Measurements from ENCODE around the gene PKHD1.

Gene PKHD1

GRCh38 chr6:51626391-51626790 lies 461.0 kb downstream of the PKHD1 start:
- DNase-seq (ENCODE audit: low read depth, low spot score) = no peak

- no peak for DNase-seq (ENCODE audit: low read depth, low spot score)
Observed at GRCh38 chr6:51625566-51625965, 461.8 kb downstream of the PKHD1 start.

- no peak for DNase-seq (ENCODE audit: low read depth, low spot score)
Observed at GRCh38 chr6:51620971-51621370, 466.4 kb downstream of the PKHD1 start.

DNA sequence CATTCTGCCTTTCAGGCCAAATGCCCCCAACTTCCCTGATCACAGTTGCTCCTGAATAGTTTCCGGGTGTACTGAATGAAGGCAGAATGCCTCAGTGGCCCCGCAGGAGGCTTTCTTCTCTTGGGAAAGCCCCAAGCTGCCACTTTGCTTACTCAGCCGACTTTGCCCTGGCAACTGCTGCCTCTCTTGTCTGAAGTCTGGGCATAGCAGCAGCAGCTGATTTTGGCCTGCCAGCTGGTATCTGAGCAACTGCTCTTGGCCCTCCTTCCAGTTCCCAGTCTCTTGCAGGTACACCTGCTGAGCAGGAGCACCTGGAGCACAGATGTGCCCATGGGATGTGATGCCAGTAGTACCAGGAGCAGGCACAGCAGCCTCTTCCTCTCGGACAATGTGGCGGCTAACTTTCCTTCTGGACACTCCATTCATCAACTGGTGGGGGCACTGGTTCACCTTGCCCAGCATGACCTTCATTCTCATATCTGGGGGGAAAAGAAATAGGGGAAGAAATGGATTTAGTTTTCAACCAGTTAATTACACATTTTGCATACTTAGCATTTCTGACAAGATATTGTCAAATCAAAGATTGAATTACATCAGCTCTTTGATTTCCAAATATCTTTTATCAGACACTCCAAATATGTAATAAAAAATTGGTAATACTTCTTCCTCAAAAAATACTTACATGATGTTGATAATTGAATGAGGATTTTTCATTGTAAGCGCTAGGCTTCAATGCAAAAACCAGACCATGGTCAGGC lies 468.2 kb downstream of the PKHD1 start:
- no peak for DNase-seq (ENCODE audit: low read depth, low spot score)

- DNase-seq (ENCODE audit: low read depth, low spot score) = no peak
Observed at GRCh38 chr6:51618563-51618962, 468.9 kb downstream of the PKHD1 start.

GRCh38 chr6:51617751-51618150 lies 469.7 kb downstream of the PKHD1 start:
- DNase-seq (ENCODE audit: low read depth, low spot score) = no peak

- DNase-seq (ENCODE audit: low read depth, low spot score) = no peak
Observed at GRCh38 chr6:51616243-51616642, 471.2 kb downstream of the PKHD1 start.

GRCh38 chr6:51614725-51615124 lies 472.7 kb downstream of the PKHD1 start:
- no peak for DNase-seq (ENCODE audit: low read depth, low spot score)

DNA sequence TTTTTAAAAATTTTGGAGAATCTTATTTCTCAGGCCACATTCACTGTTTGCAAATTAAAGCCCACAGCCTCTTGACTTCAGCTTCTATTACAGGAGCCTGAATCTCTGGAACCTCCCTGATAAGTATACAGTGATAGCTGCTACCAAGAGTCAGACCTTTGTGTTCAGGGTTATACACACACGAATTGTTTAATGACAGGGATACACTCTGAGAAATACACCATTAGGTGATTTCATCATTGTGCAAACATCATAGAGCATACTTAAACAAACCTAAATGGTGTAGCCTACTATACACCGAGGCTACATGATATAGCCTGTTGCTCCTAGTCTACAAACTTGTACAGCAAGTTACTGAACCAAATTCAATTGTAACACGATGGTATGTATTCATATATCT lies 473.9 kb downstream of the PKHD1 start:
- DNase-seq (ENCODE audit: low read depth, low spot score) = no peak

GRCh38 chr6:51608932-51609331 lies 478.5 kb downstream of the PKHD1 start:
- no peak for DNase-seq (ENCODE audit: low read depth, low spot score)

DNA sequence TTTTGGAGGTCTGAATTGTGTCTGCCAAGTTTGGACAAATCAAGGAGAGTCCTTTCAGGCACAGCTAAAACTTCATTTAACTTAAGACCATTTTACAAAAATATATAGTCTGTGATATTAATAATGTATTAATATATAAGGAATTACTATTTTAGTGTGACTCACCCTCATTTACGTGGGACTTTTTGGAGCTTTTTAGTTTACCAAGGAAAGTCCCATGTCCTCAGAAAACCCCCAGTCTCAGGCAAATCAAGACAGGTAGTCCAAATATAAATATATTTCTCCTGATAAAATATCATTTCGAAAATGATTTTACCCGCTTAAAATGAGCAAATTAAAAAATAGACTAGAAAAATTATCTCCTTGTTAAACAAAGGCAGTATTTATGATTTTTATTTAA lies 479.0 kb downstream of the PKHD1 start:
- no peak for DNase-seq (ENCODE audit: low read depth, low spot score)

DNA sequence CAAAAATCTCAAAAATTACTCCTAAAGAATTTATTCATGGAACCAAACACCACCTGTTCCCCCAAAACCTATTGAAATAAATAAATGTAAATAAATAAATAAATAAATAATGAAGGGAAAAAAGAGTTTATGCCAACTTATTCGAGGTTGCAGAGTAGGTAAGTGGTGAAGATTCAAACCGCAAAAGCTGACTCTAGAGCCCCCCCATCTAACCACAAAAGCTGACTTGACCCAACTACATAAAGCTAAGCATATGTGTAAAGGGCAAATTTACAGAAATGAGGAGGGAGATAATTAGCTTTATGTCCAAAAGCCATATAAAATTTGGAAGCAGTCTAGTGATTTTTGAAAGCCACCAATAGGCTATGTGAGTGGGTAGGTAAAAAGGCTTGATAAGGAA lies 486.9 kb downstream of the PKHD1 start:
- no peak for DNase-seq (ENCODE audit: low read depth, low spot score)

DNA sequence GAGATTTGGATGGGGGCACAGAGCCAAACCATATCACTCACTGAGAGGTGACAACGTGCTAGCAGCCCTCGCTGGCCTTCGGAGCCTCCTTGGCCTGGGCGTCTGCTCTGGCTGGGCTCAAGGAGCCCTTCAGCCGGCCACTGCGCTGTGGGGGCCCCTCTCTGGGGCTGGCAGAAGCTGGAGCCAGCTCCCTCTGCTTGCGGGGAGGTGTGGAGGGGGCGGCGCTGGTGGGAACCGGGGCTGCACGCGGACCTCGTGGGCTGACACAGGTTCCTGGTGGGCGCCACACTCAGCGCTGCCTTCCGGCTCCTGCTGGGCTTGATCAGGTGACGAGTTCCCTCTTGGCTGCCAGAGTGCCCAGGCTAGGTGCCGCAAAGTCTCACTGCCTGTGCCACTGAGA lies 489.2 kb downstream of the PKHD1 start:
- no peak for DNase-seq (ENCODE audit: low read depth, low spot score)

DNA sequence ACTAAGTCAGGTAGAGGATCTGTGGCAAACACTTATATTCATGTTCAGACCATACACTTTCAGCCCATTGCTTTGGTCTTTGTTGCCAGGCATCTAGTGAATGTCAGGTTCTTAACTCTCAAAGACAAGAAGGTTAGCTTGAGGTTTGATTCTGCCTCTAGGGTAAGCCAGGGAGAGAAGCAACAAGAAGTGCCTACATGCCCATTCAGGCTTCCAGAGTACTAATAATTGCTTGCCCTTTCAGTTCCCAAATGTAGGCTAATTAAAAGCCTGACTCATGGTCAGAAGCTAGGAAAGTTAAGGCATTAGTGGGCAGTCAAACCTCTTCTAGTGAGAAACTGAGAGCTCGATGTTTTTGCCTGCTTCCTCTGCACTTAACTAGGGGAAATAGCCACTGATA lies 492.4 kb downstream of the PKHD1 start:
- DNase-seq (ENCODE audit: low read depth, low spot score) = no peak

DNA sequence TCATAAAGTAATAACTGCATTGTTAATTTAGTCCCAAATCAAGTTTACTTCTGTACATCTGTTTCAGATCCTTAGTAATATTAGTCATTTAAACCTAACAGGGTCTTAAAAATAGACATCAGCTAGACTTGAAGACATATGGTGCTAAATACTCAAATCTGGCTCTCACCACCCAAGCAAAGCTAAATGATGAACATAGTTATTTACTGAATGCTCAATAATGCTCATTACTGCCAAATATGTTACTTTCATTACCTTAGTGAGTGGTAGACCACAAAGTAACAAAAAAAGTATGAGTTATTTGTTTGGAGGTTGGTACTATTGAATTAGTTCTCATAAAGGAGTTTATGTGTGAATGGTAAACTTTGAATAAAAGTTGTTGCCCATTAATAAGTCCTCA lies 502.1 kb downstream of the PKHD1 start:
- DNase-seq (ENCODE audit: low read depth, low spot score) = no peak

DNA sequence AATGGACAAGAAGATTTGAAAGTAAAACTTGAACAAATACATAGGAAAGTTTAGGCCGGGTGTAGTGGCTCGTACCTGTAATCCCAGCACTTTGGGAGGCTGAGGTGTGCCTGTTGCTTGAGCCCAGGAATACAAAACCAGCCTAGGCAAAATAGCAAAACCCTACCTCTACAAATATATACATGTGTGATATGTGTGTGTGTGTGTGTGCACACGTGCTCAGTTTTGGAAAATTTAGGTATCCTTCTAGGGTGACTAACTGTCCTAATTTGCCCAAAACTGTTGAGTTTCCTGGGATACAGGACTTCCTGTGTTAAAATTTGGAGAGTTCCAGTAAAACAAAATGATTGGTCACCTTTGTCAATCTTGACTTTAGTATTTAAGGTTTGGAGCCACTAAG lies 503.2 kb downstream of the PKHD1 start:
- no peak for DNase-seq (ENCODE audit: low read depth, low spot score)

GRCh38 chr6:51578994-51579393 lies 508.4 kb downstream of the PKHD1 start:
- no peak for DNase-seq (ENCODE audit: low read depth, low spot score)

- DNase-seq (ENCODE audit: low read depth, low spot score) = no peak
Observed at GRCh38 chr6:51578362-51578761, 509.1 kb downstream of the PKHD1 start.

- no peak for DNase-seq (ENCODE audit: low read depth, low spot score)
Observed at GRCh38 chr6:51574040-51574439, 513.4 kb downstream of the PKHD1 start.

DNA sequence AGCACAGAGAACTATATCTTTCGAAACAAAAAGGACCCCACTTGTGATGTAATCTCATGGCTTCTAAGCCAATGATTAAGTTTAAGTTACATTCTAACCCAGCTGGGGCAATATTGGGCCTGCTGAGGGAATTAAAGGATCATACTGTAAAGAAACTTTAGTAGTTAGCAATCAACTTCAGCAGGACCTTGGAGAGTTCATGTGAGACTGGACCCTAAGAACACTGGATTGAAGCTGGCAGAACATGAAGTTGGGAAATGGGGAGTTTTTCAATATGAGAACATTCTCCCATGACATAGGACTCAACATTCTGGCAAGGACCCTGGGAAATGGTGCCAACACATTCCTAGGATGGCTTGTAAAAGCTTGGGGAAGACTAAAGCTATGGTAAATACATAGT lies 516.2 kb downstream of the PKHD1 start:
- DNase-seq (ENCODE audit: low read depth, low spot score) = no peak

DNA sequence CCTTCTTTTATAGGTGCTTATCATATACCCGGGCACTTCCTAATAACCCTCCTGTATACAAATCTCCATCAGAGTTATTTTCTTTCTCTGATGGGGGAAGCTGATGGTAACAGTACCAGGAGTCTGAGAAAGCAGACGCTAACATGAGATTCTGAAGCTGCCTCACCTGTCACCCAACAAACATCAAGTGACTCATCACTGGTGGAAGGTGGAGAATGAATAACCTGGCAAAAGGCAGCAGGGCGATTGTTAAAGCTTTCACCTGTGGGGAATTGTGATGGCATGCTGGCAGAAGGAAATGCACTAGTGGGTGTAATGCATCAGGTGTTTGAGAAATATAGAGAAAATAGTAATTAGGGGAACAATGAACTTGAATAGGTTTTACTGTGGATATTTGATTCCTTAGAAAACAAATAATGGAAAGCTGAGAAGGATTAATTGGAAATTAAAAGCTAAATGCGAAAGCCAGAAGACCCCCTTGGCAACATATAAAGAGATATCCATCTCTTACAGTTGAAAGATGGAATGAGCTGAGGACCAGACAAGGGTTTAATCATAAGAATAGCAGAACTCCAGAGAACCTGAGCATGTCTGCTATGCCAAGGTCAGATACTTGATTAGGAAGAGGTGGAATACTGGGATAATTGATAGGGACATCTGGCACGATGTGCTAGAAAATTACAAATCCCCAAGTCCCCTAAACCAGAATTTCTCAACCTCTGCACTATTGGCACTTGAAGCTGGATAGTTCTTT lies 517.1 kb downstream of the PKHD1 start:
- no peak for DNase-seq (ENCODE audit: low read depth, low spot score)

GRCh38 chr6:51569594-51569993 lies 517.8 kb downstream of the PKHD1 start:
- no peak for DNase-seq (ENCODE audit: low read depth, low spot score)

DNA sequence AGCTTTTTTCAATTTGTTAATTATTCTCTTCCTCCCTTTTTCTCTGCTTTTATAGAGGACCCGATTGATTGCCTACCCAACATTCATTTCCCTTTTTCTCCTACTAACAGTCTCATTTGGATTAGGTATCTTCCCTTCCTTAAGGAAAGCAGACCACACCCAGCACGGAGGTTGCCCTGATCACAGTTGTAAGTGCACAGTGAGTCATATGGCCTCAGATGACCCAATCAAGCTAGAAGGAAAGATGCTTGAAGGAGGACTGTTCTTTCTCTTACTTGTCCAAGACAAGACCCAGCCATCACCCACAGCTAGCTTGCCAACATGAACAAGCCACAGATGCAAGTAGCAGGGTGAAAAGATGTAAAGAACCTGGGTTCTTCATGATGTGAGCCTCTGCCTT lies 518.6 kb downstream of the PKHD1 start:
- no peak for DNase-seq (ENCODE audit: low read depth, low spot score)

Measured in brain pericyte (primary cell).